Limb (tissue), 2 donors: ENCODE results near the gene KIF13A.
A peak's percentile ranks its signal among the peaks of the same experiment; 100 is the strongest.
"Not testable (repeated sequence)": the region's sequence is repeated elsewhere in the genome, so short reads cannot be mapped to it uniquely, and the experiment has no call there.

Experiments
- DNase-seq, 2 donors: peaks; one replicate each; pipeline ENCODE4 v3.0.0-alpha.2; 2016; ENCODE audit errors: extremely low spot score in 2 of 2

The KIF13A gene

GRCh38 chr6:17998442-17998841 is 11.0 kb upstream of the KIF13A start:
- DNase-seq: no peak

- DNase-seq: no peak
Observed at GRCh38 chr6:17998003-17998402, 10.6 kb upstream of the KIF13A start.

- DNase-seq: no peak
Observed at GRCh38 chr6:17995414-17995813, 8.0 kb upstream of the KIF13A start.

GRCh38 chr6:17994019-17994418 is 6.6 kb upstream of the KIF13A start:
- DNase-seq: no peak

GRCh38 chr6:17988422-17988944 is 1.0 kb upstream of the KIF13A start:
- no peak for DNase-seq

- peak; percentile 59 to 83 for DNase-seq
Observed at GRCh38 chr6:17987697-17988421, 424 bp upstream of the KIF13A start.

- DNase-seq: peak; percentile 24 to 71
Observed at GRCh38 chr6:17986656-17987446, 584 bp downstream of the KIF13A start.

GRCh38 chr6:17985934-17986655 is 1.3 kb downstream of the KIF13A start:
- no peak for DNase-seq

GRCh38 chr6:17984812-17985670 is 2.4 kb downstream of the KIF13A start:
- DNase-seq: no peak

- DNase-seq: no peak
Observed at GRCh38 chr6:17984399-17984798, 3.0 kb downstream of the KIF13A start.

GRCh38 chr6:17983730-17984129 is 3.7 kb downstream of the KIF13A start:
- no peak for DNase-seq

- no peak for DNase-seq
Observed at GRCh38 chr6:17980329-17980728, 7.1 kb downstream of the KIF13A start.

- no peak for DNase-seq
Observed at GRCh38 chr6:17979479-17979878, 8.0 kb downstream of the KIF13A start.

GRCh38 chr6:17976258-17976657 is 11.2 kb downstream of the KIF13A start:
- not testable (repeated sequence) for DNase-seq

GRCh38 chr6:17974570-17975368 is 12.7 kb downstream of the KIF13A start:
- no peak for DNase-seq

GRCh38 chr6:17972978-17973622 is 14.3 kb downstream of the KIF13A start:
- DNase-seq: no peak

- DNase-seq: no peak
Observed at GRCh38 chr6:17972074-17972952, 15.1 kb downstream of the KIF13A start.
